Hepatocyte (in vitro differentiated cells): ENCODE data around the gene IGF2BP3. TPM values are rescaled to one million over a fixed set of nuclear protein-coding genes. Genes with fewer than 3 reads are reported as not detected.

Experiments
- DNase-seq: peaks from one replicate; pipeline ENCODE4 v3.0.0-alpha.2; 2016; ENCODE audit warnings: low spot score
- H2AFZ ChIP-seq: fragments of 200-600 bp; sonication (generic); 2 replicates; pipeline ENCODE4 v1.6.0; 2016; ENCODE audit warnings: antibody characterized with exemption, mild to moderate bottlenecking
- H3K27ac ChIP-seq: fragments of 200-600 bp; sonication (generic); 2 replicates; pipeline ENCODE4 v1.5.1; 2016; ENCODE audit warnings: mild to moderate bottlenecking
- H3K27me3 ChIP-seq: fragments of 200-600 bp; sonication (generic); 2 replicates; pipeline ENCODE4 v1.6.1; 2016
- H3K36me3 ChIP-seq: fragments of 200-600 bp; sonication (generic); replicated peaks from 2 replicates; pipeline ENCODE4 v1.5.1; 2016; ENCODE audit warnings: low read depth; ENCODE audit not compliant: insufficient read depth
- H3K4me1 ChIP-seq: fragments of 200-600 bp; sonication (generic); 2 replicates; pipeline ENCODE4 v1.5.1; 2016; ENCODE audit warnings: mild to moderate bottlenecking, moderate library complexity; ENCODE audit not compliant: insufficient read depth
- H3K4me2 ChIP-seq: fragments of 200-600 bp; sonication (generic); 2 replicates; pipeline ENCODE4 v1.6.0; 2016
- H3K4me3 ChIP-seq: fragments of 200-600 bp; sonication (generic); 2 replicates; pipeline ENCODE4 v1.5.1; 2016; ENCODE audit warnings: mild to moderate bottlenecking
- H3K79me2 ChIP-seq: fragments of 200-600 bp; sonication (generic); 2 replicates; pipeline ENCODE4 v1.6.0; 2017; ENCODE audit warnings: mild to moderate bottlenecking
- H3K9me2 ChIP-seq: fragments of 200-600 bp; sonication (generic); replicated peaks from 2 replicates; pipeline ENCODE4 v1.6.0; 2017; ENCODE audit warnings: mild to moderate bottlenecking; ENCODE audit not compliant: insufficient read depth
- H3K9me3 ChIP-seq: fragments of 200-600 bp; sonication (generic); 2 replicates; pipeline ENCODE4 v1.5.1; 2016; ENCODE audit warnings: low read depth, mild to moderate bottlenecking
- H4K20me1 ChIP-seq: fragments of 200-600 bp; sonication (generic); 2 replicates; pipeline ENCODE4 v1.6.0; 2016; ENCODE audit warnings: mild to moderate bottlenecking; ENCODE audit not compliant: insufficient read depth, poor library complexity, severe bottlenecking
- EZH2 ChIP-seq: fragments of 200-600 bp; sonication (generic); IDR thresholded peaks from 2 replicates; pipeline ENCODE4 v1.6.1; 2016; ENCODE audit warnings: antibody characterized with exemption, mild to moderate bottlenecking, borderline replicate concordance
- EZH2phosphoT487 ChIP-seq: fragments of 200-600 bp; sonication (generic); IDR thresholded peaks from one replicate; pipeline ENCODE4 v1.6.1; 2018; ENCODE audit warnings: antibody characterized with exemption, mild to moderate bottlenecking, low read depth, moderate library complexity; ENCODE audit not compliant: unreplicated experiment, severe bottlenecking
- WGBS: methylation state at CpG from one replicate; pipeline ENCODE4 v1.1.6; 2016; ENCODE audit warnings: low lambda C conversion rate; ENCODE audit errors: missing lambda C conversion rate; 5-methylcytosine and 5-hydroxymethylcytosine counted together
- polyA plus RNA-seq: library from polyadenylated mRNA; unstranded; fragments of >200 nt; fragmentation: Nextera tagmentation; extraction: Ambion mirVana; gene quantifications from 2 replicates; pipeline ENCODE4 v1.2.1, GENCODE V29; 2016
- total RNA-seq: library from RNA; depleted of rRNA; stranded (reverse); fragments of >200 nt; gene quantifications from 2 replicates; pipeline ENCODE4 v1.2.3, GENCODE V29; 2014
- TF ChIP-seq, protein P1 (sequence below): fragments of 200-600 bp; sonication (generic); IDR thresholded peaks from 2 replicates; pipeline ENCODE4 v1.5.1; 2016; ENCODE audit warnings: antibody characterized with exemption, mild to moderate bottlenecking; ENCODE audit not compliant: poor library complexity

Gene IGF2BP3
- total and polyA plus RNA-seq, 2 experiments from 2014 or later: 28.9 to 73.1 TPM

DNA sequence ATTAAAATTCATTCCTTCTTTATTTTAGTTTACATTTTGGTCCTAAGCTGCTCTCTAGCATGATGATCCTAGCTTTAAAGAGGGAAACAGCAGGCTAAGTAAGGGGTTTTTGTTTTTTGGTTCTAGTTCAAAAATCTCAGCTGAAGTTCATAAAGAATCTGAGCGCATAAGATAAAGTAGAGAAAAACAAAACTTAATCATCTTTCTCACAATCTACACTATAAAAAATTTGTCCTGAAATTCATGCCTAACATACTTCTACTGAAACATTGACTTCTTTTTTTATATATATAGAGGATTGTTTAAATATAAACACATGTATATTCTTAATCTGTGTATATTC is 6.8 kb upstream of the IGF2BP3 start:
- Histone ChIP-seq H4K20me1 (no peaks in the 10 kb centered on the region), H3K9me3 (no peaks in the 10 kb centered on the region), H3K9me2 (no peaks in the 10 kb centered on the region), H3K36me3 (no peaks in the 10 kb centered on the region), H3K4me1 (peaks cover 8% of the 10 kb centered on the region), H3K27me3 (no peaks in the 10 kb centered on the region), H2AFZ (no peak overlapping the region), H3K79me2 (peaks cover 15% of the 10 kb centered on the region), H3K4me2 (peak overlapping the region; percentile 80), H3K4me3 (no peak overlapping the region), H3K27ac (no peak overlapping the region)
- 87% methylated on average over 1 of the region's 1 CpG for WGBS
- DNase-seq: no peak
- TF ChIP-seq EZH2 (no peak), EZH2phosphoT487 (no peak)
- TF ChIP-seq, protein P1, sequence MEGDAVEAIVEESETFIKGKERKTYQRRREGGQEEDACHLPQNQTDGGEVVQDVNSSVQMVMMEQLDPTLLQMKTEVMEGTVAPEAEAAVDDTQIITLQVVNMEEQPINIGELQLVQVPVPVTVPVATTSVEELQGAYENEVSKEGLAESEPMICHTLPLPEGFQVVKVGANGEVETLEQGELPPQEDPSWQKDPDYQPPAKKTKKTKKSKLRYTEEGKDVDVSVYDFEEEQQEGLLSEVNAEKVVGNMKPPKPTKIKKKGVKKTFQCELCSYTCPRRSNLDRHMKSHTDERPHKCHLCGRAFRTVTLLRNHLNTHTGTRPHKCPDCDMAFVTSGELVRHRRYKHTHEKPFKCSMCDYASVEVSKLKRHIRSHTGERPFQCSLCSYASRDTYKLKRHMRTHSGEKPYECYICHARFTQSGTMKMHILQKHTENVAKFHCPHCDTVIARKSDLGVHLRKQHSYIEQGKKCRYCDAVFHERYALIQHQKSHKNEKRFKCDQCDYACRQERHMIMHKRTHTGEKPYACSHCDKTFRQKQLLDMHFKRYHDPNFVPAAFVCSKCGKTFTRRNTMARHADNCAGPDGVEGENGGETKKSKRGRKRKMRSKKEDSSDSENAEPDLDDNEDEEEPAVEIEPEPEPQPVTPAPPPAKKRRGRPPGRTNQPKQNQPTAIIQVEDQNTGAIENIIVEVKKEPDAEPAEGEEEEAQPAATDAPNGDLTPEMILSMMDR: no peak

DNA sequence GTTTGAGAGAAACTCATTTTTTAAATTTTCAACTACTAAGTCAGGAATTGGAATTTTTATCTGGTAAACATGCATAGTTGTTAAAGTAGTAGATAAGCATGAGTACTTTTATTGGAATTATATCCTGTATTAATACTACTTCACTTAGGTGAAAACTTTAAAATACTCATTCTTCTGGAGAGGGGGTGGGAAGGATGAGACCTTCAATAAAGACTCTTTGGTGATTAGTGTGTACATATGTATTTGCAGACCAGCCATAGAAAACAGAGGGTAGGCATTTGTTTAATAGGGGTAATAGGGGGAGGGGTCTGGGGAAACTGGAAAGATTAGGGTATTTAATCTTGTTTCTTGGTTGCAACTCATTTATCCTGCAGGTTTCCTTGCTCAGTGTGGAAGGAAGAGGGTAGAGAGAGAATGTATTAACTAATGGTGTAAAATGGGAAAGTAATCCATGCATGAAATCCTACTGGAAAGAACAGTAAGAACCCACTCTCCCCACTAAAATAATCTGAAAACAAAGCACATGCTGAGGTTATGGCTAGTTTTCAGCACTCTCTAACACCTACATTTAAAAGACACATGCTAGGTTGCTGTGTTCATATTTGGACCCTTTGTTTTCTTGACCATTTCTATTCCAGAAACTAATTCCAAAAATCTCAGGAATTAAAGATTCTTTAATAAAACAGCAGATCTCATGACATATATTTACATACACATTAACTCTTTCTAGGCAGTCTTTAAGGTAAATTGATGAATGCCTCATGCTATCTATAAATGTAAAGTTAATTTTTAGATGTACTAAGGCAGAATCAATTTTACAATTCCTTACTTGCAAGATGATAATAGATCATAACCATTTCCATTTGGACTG is 6.2 kb upstream of the IGF2BP3 start:
- no peaks in the 10 kb centered on the region for H3K27me3 ChIP-seq
- DNase-seq: no peak
- no peaks in the 10 kb centered on the region for H3K9me3 ChIP-seq
- TF ChIP-seq, protein P1: no peak
- TF ChIP-seq EZH2phosphoT487 (no peak), EZH2 (no peak)
- peaks cover 20% of the 10 kb centered on the region for H3K79me2 ChIP-seq
- H3K4me1 ChIP-seq: peaks cover 8% of the 10 kb centered on the region
- H3K4me2 ChIP-seq: peak overlapping the region; percentile 80
- H3K36me3 ChIP-seq: no peaks in the 10 kb centered on the region
- no peaks in the 10 kb centered on the region for H3K9me2 ChIP-seq
- H3K4me3 ChIP-seq: no peak overlapping the region
- no peak overlapping the region for H2AFZ ChIP-seq
- H4K20me1 ChIP-seq: no peaks in the 10 kb centered on the region
- H3K27ac ChIP-seq: no peak overlapping the region

GRCh38 chr7:23475576-23475839 is 5.2 kb upstream of the IGF2BP3 start:
- DNase-seq: no peak
- Histone ChIP-seq H4K20me1 (no peaks in the 10 kb centered on the region), H3K27me3 (no peaks in the 10 kb centered on the region), H3K79me2 (peaks cover 20% of the 10 kb centered on the region), H3K4me2 (peak overlapping the region; percentile 80), H3K9me2 (no peaks in the 10 kb centered on the region), H3K36me3 (no peaks in the 10 kb centered on the region), H3K4me1 (peaks cover 8% of the 10 kb centered on the region), H3K4me3 (peak overlapping the region; percentile 46), H3K9me3 (no peaks in the 10 kb centered on the region), H2AFZ (no peak overlapping the region), H3K27ac (peak overlapping the region; percentile 79)
- no peak for TF ChIP-seq EZH2
- TF ChIP-seq EZH2phosphoT487: no peak
- TF ChIP-seq, protein P1: no peak
